22Rv1 (cell line): ENCODE data around the gene UNK.

Experiments used
- CTCF ChIP-seq: fragments of 450-650 bp; IDR thresholded peaks from 2 replicates; pipeline ENCODE4 v1.5.1; 2017; ENCODE audit warnings: mild to moderate bottlenecking
- ZFX ChIP-seq: fragments of 450-650 bp; IDR thresholded peaks from 2 replicates; pipeline ENCODE4 v1.6.1; 2017; ENCODE audit warnings: antibody characterized with exemption, borderline replicate concordance

GRCh38 chr17:75839942-75840798, 55.6 kb downstream of the UNK start:
- TF ChIP-seq CTCF (no peak), ZFX (no peak)
